Cerebellar cortex (tissue), 1 donor: ENCODE results near the gene MN1.
A peak's percentile ranks its signal among the peaks of the same experiment; 100 is the strongest.

Experiments used
- DNase-seq: peaks from one replicate; pipeline ENCODE4 v3.0.0-alpha.2; 2015; ENCODE audit warnings: low spot score

Gene MN1

GRCh38 chr22:27716074-27716473, 85.5 kb downstream of the MN1 start:
- no peak for DNase-seq

- DNase-seq, result peak; percentile 4
Measured at GRCh38 chr22:27715106-27715505, 86.5 kb downstream of the MN1 start.

GRCh38 chr22:27714068-27714467, 87.5 kb downstream of the MN1 start:
- no peak for DNase-seq

GRCh38 chr22:27713461-27713860, 88.1 kb downstream of the MN1 start:
- no peak for DNase-seq

GRCh38 chr22:27711756-27712155, 89.8 kb downstream of the MN1 start:
- no peak for DNase-seq

- no peak for DNase-seq
Measured at GRCh38 chr22:27711012-27711411, 90.5 kb downstream of the MN1 start.

GRCh38 chr22:27709919-27710675, 91.5 kb downstream of the MN1 start:
- DNase-seq, result no peak

- DNase-seq, result no peak
Measured at GRCh38 chr22:27706489-27706888, 95.1 kb downstream of the MN1 start.

- no peak for DNase-seq
Measured at GRCh38 chr22:27705408-27706080, 96.0 kb downstream of the MN1 start.

- no peak for DNase-seq
Measured at GRCh38 chr22:27704581-27704980, 97.0 kb downstream of the MN1 start.

- no peak for DNase-seq
Measured at GRCh38 chr22:27699383-27700019, 102.1 kb downstream of the MN1 start.

GRCh38 chr22:27698813-27699212, 102.7 kb downstream of the MN1 start:
- no peak for DNase-seq
